Esophagus muscularis mucosa (tissue), 4 donors: ENCODE measurements around the gene IQCC.

Source experiments
- EP300 ChIP-seq: sonication (generic); formaldehyde crosslinking; IDR thresholded peaks from one replicate; pipeline ENCODE4 v1.6.1; 2017; ENCODE audit warnings: antibody characterized with exemption
- POLR2A ChIP-seq: fragments of 450-650 bp; IDR thresholded peaks from one replicate; pipeline ENCODE4 v1.6.1; 2017; ENCODE audit warnings: antibody characterized with exemption, moderate library complexity, mild to moderate bottlenecking, low read depth
- TF ChIP-seq, protein P1 (sequence below), 3 experiments: fragments of 200-600 bp in 2 of 3; fragments of 450-650 bp in 1 of 3; sonication (generic) in 2 of 3; IDR thresholded peaks; one replicate each; pipeline ENCODE4 v1.5.1; 2017 to 2019; ENCODE audit warnings: antibody characterized with exemption in 3 of 3, mild to moderate bottlenecking in 2 of 3, moderate library complexity in 1 of 3

DNA sequence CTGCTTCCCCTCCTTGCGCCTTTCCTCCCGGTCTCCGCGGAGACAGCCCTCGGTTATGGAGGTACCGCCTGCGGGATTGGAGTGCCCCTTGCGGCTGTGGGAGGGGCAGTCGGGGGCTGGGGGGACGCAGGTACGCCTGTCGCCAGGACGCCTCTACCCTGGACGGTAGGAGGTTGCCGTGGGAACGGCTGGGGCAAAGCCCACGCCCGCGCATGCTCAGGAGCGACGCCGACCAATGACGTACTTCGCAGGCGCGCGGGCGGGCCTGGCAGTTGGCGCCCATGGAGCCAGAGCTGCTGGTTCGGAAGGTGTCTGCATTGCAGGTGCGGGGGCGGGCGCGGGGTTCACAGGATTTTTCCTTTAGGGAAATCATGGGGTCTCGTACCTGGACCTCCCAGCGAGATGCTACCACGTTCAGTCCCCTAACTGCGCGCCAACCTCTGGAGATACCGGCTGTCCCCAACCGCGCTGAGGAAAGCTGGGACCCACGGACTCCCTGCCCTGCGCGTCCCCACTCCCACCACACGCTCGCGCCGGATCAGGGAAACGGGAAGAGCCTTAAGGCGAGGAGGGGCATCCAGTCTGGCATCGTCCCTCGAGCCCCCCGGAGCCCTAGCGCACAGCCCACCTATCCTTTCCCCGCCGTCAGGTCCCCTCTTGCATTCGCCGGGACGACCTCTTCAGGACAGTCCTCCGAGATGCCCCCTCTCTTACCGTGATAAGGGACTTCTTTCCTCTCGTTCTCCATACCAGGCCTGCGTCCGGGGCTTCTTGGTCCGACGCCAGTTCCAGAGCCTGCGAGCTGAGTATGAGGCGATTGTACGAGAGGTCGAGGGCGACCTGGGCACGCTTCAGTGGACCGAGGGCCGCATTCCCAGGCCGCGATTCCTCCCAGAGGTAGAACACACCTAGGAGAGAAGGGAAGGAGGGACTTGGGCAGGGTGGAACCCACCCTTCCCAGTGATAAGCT, at the start of gene IQCC:
- TF ChIP-seq EP300 (no peak), POLR2A (no peak)
- TF ChIP-seq, protein P1, sequence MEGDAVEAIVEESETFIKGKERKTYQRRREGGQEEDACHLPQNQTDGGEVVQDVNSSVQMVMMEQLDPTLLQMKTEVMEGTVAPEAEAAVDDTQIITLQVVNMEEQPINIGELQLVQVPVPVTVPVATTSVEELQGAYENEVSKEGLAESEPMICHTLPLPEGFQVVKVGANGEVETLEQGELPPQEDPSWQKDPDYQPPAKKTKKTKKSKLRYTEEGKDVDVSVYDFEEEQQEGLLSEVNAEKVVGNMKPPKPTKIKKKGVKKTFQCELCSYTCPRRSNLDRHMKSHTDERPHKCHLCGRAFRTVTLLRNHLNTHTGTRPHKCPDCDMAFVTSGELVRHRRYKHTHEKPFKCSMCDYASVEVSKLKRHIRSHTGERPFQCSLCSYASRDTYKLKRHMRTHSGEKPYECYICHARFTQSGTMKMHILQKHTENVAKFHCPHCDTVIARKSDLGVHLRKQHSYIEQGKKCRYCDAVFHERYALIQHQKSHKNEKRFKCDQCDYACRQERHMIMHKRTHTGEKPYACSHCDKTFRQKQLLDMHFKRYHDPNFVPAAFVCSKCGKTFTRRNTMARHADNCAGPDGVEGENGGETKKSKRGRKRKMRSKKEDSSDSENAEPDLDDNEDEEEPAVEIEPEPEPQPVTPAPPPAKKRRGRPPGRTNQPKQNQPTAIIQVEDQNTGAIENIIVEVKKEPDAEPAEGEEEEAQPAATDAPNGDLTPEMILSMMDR (IDR thresholded peaks at IDR 0.05): no peak
